SK-N-MC (cell line): ENCODE data around the gene RCOR2.

ENCODE experiments used
- EZH2 ChIP-seq: fragments of 200-600 bp; sonication (generic); IDR thresholded peaks from one replicate; pipeline ENCODE4 v1.6.1; 2017; ENCODE audit warnings: antibody characterized with exemption
- POLR2AphosphoS5 ChIP-seq: IDR thresholded peaks from 2 replicates; pipeline ENCODE4 v1.6.1; 2012; ENCODE audit warnings: mild to moderate bottlenecking, low read depth, low read length, borderline replicate concordance

DNA sequence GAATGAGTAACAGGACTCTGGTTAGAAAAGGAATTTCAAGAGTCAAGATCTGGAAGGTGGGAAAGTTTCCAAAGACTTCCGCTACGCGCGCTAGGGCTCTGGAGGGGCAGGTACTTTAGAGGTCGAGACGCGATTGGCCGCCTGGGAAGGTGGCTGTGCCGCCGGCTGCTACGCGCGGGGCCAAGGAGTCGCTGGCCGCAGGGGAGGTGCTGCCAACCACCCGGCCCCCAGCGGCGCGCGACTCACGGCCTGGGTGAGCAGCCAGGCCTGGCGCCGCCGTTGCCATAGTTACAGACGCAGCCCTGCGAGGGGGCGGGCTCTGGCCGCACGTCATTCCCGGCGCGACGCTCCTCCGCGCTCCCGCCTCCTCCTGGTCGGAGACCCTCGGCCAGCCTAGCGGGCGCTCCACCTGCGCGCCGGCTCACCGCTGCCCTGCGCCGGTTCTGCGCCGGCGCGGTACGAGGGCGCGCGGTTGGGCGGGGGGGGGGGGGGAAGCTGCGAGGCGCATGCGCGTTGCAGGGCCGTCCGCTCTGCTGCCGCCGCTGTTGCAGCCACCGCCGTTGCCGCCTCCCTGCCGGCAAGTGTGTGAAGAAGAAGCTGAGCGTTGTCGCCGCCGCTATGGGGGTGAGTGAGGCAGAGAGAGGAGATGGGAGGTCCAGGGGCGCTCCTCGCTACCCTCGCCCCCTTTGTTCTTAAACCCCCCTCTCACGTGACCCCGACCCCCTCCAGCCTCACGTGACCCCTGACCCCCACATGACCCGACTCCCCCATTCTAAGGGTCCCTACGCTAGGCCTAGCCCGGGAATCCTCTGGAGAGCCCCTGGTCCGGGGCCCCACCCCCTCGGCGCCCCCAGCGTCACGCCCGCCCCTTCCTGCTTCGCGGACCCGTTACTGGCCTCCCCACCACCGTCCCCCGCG is 21.8 kb upstream of the RCOR2 start, which contains the start of gene NAA40:
- TF ChIP-seq POLR2AphosphoS5 (peak; percentile 71), EZH2 (no peak)
